OCI-LY7 (cell line): ENCODE results near the gene TFB1M. TPM values are rescaled to one million over a fixed set of nuclear protein-coding genes. Genes with fewer than 3 reads are reported as not detected.

Experiments
- BruUV-seq: library from RNA; stranded (reverse); fragments of 400-500 nt; replicated peaks from 2 replicates; lab custom pipeline; 2021; lab: Mats Ljungman, UMichigan
- CTCF ChIA-PET: fragments of 300-600 bp; sonication (Branson Sonifier 250); formaldehyde crosslinking; loops from one replicate; lab custom pipeline; 2022; ENCODE audit warnings: antibody characterized with exemption; ENCODE audit not compliant: unreplicated experiment; lab: Charles Lee
- POLR2A ChIA-PET: fragments of 300-600 bp; sonication (Branson Sonifier 250); formaldehyde crosslinking; loops from one replicate; lab custom pipeline; 2022; ENCODE audit warnings: antibody characterized with exemption; lab: Charles Lee
- DNase-seq: peaks from one replicate; pipeline ENCODE4 v3.0.0-alpha.2; 2015; ENCODE audit warnings: low spot score
- H2AFZ ChIP-seq: fragments of 200-600 bp; sonication (generic), shearing (Covaris generic); 2 replicates; pipeline ENCODE4 v1.6.1; 2014; ENCODE audit warnings: mild to moderate bottlenecking, antibody characterized with exemption, low read length, moderate library complexity
- H3K27ac ChIP-seq: fragments of 200-600 bp; sonication (generic); 2 replicates; pipeline ENCODE4 v1.5.1; 2014; ENCODE audit warnings: mixed run types, low read depth, mild to moderate bottlenecking, moderate library complexity, low read length, inconsistent platforms; ENCODE audit not compliant: poor library complexity, severe bottlenecking
- H3K36me3 ChIP-seq: fragments of 200-600 bp; sonication (generic); 2 replicates; pipeline ENCODE4 v1.6.1; 2014; ENCODE audit warnings: mild to moderate bottlenecking, antibody characterized with exemption, low read length, moderate library complexity, mixed read lengths; ENCODE audit not compliant: insufficient read depth
- H3K4me1 ChIP-seq: fragments of 200-600 bp; sonication (generic); 2 replicates; pipeline ENCODE4 v1.5.1; 2014; ENCODE audit warnings: mild to moderate bottlenecking, low read length; ENCODE audit not compliant: insufficient read depth, poor library complexity, severe bottlenecking
- H3K4me2 ChIP-seq: fragments of 200-600 bp; sonication (generic); 2 replicates; pipeline ENCODE4 v1.6.1; 2014; ENCODE audit warnings: mild to moderate bottlenecking, low read length
- H3K4me3 ChIP-seq: fragments of 200-600 bp; sonication (generic); 2 replicates; pipeline ENCODE4 v1.5.1; 2014; ENCODE audit warnings: mild to moderate bottlenecking, low read depth, low read length; ENCODE audit not compliant: poor library complexity, severe bottlenecking
- H3K79me2 ChIP-seq: fragments of 200-600 bp; sonication (generic); 2 replicates; pipeline ENCODE4 v1.6.1; 2016; ENCODE audit warnings: low read depth, mild to moderate bottlenecking, low read length, moderate library complexity, mixed read lengths; ENCODE audit not compliant: insufficient read depth
- H3K9me2 ChIP-seq: fragments of 200-600 bp; sonication (generic); 2 replicates; pipeline ENCODE4 v1.6.1; 2016; ENCODE audit warnings: mild to moderate bottlenecking, low read length, mixed read lengths; ENCODE audit not compliant: insufficient read depth
- H3K9me3 ChIP-seq: fragments of 200-600 bp; sonication (generic); 2 replicates; pipeline ENCODE4 v1.6.1; 2014; ENCODE audit warnings: mild to moderate bottlenecking, mixed run types, low read length, mixed read lengths
- H4K20me1 ChIP-seq: fragments of 200-600 bp; sonication (generic); 2 replicates; pipeline ENCODE4 v1.6.1; 2014; ENCODE audit warnings: mild to moderate bottlenecking, antibody characterized with exemption, low read length, moderate library complexity, mixed read lengths; ENCODE audit not compliant: insufficient read depth
- CTCF ChIP-seq: fragments of 200-600 bp; sonication (generic); conservative IDR thresholded peaks from 2 replicates; pipeline ENCODE4 v1.5.1; 2014; ENCODE audit warnings: mild to moderate bottlenecking, antibody characterized with exemption, low read length, moderate library complexity, mixed read lengths
- EZH2phosphoT487 ChIP-seq: fragments of 200-600 bp; sonication (generic); IDR thresholded peaks from 2 replicates; pipeline ENCODE4 v1.6.1; 2018; ENCODE audit warnings: low read depth, borderline replicate concordance, mild to moderate bottlenecking, mixed run types, antibody characterized with exemption, low read length, moderate library complexity, mixed read lengths
- intact Hi-C: fragments of 100-400 bp; cut with micrococcal nuclease; formaldehyde crosslinking; loops from one replicate; pipeline ENCODE4 v1.10.0; 2022; ENCODE audit not compliant: unreplicated experiment
- total RNA-seq, 2 experiments: library from RNA; depleted of rRNA in 1 of 2; stranded (reverse); fragments of >200 nt in 1 of 2; shearing (Covaris generic) in 1 of 2; gene quantifications; 2 replicates each; pipeline ENCODE4 v1.2.3, GENCODE V29; 2014 to 2022

Gene TFB1M
- total RNA-seq, 2 experiments from 2014 or later, result 34.8 to 62.8 TPM

- intact Hi-C loops, result no loop called here
- Histone ChIP-seq H3K4me1 (peaks cover 30% of the 10 kb centered on the region), H3K4me3 (no peak overlapping the region), H2AFZ (no peak overlapping the region), H3K9me3 (peaks cover 32% of the 10 kb centered on the region), H3K4me2 (no peak overlapping the region), H3K9me2 (no peaks in the 10 kb centered on the region), H3K27ac (no peak overlapping the region), H3K36me3 (peaks cover 20% of the 10 kb centered on the region), H4K20me1 (no peaks in the 10 kb centered on the region), H3K79me2 (no peaks in the 10 kb centered on the region)
- TF ChIP-seq EZH2phosphoT487 (no peak), CTCF (no peak)
- peak; percentile 27 for DNase-seq
- ChIA-PET POLR2A (interaction anchor here (0.6 to 1.9 kb wide), 6 partner anchors 10 to 575 kb away, joined by 3 to 5 read pairs (median 3); no protein-coding TSS in a partner anchor), CTCF (no interaction called here)
- no TSS peak for BruUV-seq
Measured at GRCh38 chr6:155354167-155354566, 39.9 kb upstream of the TFB1M start.

- intact Hi-C loops, result no loop called here
- Histone ChIP-seq H3K27ac (peak overlapping the region; percentile 73), H2AFZ (peak overlapping the region; percentile 62; the same call in 1 of the 2 replicates), H4K20me1 (no peaks in the 10 kb centered on the region), H3K4me3 (no peak overlapping the region), H3K36me3 (peaks cover 20% of the 10 kb centered on the region), H3K4me2 (no peak overlapping the region), H3K9me3 (peaks cover 33% of the 10 kb centered on the region), H3K4me1 (peaks cover 30% of the 10 kb centered on the region), H3K9me2 (no peaks in the 10 kb centered on the region), H3K79me2 (no peaks in the 10 kb centered on the region)
- DNase-seq, result no peak
- POLR2A ChIA-PET, result interaction anchor here (1.6 to 2.4 kb wide), 2 partner anchors 9 to 37 kb away, joined by 11 to 13 read pairs; no protein-coding TSS in a partner anchor
- TF ChIP-seq CTCF (no peak), EZH2phosphoT487 (no peak)
- no TSS peak for BruUV-seq
- CTCF ChIA-PET, result no interaction called here
Measured at GRCh38 chr6:155352811-155353210, 38.5 kb upstream of the TFB1M start.

GRCh38 chr6:155352130-155352420 lies 37.8 kb upstream of the TFB1M start:
- TF ChIP-seq CTCF (no peak), EZH2phosphoT487 (no peak)
- intact Hi-C loops, result no loop called here

More at GRCh38 chr6:155352130-155352420, 37.8 kb upstream of the TFB1M start:
- Histone ChIP-seq H3K9me3 (peaks cover 40% of the 10 kb centered on the region), H3K9me2 (no peaks in the 10 kb centered on the region), H3K4me1 (peaks cover 30% of the 10 kb centered on the region), H4K20me1 (no peaks in the 10 kb centered on the region), H2AFZ (peak overlapping the region; percentile 62; the same call in 1 of the 2 replicates), H3K36me3 (peaks cover 20% of the 10 kb centered on the region), H3K27ac (peak overlapping the region; percentile 73), H3K4me2 (0 out of 2 replicates have a peak overlapping the region, but pooled peaks have one; percentile 49), H3K4me3 (no peak overlapping the region), H3K79me2 (no peaks in the 10 kb centered on the region)
- no TSS peak for BruUV-seq
- no peak for DNase-seq
- ChIA-PET POLR2A (interaction anchor here (0.5 to 2.4 kb wide), 4 partner anchors 9 to 756 kb away, joined by 3 to 13 read pairs (median 8); no protein-coding TSS in a partner anchor), CTCF (no interaction called here)
